ENCODE data around the gene SSUH2. TPM values are rescaled to one million over a fixed set of nuclear protein-coding genes. Genes with fewer than 3 reads are reported as not detected.

The SSUH2 gene
- total RNA-seq, 1 donor from 2014 or later, result 1.1 TPM

GRCh38 chr3:8600457-8600856 is 44.1 kb downstream of the SSUH2 start:
- intact Hi-C loops (cut with micrococcal nuclease), result no loop called here
- Histone ChIP-seq H3K27ac (replicated peaks) (no peak overlapping the region), H3K9me3 (replicated peaks) (no peaks in the 10 kb centered on the region), H3K4me3 (no peak overlapping the region), H3K4me1 (peaks cover 31% of the 10 kb centered on the region), H3K36me3 (no peaks in the 10 kb centered on the region), H3K27me3 (ENCODE audit: low read depth) (no peaks in the 10 kb centered on the region)
- DNase-seq, result no peak
- TF ChIP-seq, protein P1, sequence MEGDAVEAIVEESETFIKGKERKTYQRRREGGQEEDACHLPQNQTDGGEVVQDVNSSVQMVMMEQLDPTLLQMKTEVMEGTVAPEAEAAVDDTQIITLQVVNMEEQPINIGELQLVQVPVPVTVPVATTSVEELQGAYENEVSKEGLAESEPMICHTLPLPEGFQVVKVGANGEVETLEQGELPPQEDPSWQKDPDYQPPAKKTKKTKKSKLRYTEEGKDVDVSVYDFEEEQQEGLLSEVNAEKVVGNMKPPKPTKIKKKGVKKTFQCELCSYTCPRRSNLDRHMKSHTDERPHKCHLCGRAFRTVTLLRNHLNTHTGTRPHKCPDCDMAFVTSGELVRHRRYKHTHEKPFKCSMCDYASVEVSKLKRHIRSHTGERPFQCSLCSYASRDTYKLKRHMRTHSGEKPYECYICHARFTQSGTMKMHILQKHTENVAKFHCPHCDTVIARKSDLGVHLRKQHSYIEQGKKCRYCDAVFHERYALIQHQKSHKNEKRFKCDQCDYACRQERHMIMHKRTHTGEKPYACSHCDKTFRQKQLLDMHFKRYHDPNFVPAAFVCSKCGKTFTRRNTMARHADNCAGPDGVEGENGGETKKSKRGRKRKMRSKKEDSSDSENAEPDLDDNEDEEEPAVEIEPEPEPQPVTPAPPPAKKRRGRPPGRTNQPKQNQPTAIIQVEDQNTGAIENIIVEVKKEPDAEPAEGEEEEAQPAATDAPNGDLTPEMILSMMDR (IDR thresholded peaks at IDR 0.05; ENCODE audit: borderline replicate concordance), result no peak

GRCh38 chr3:8599146-8599545 is 45.5 kb downstream of the SSUH2 start:
- DNase-seq, result no peak
- Histone ChIP-seq H3K9me3 (replicated peaks) (no peaks in the 10 kb centered on the region), H3K4me1 (peaks cover 37% of the 10 kb centered on the region), H3K27me3 (ENCODE audit: low read depth) (no peaks in the 10 kb centered on the region), H3K4me3 (no peak overlapping the region), H3K36me3 (no peaks in the 10 kb centered on the region), H3K27ac (replicated peaks) (no peak overlapping the region)
- intact Hi-C loops (cut with micrococcal nuclease), result no loop called here
- TF ChIP-seq, protein P1 (IDR thresholded peaks at IDR 0.05; ENCODE audit: borderline replicate concordance), result no peak

- intact Hi-C loops (cut with micrococcal nuclease), result no loop called here
- no peak overlapping the region for H3K27ac ChIP-seq (replicated peaks)
- peaks cover 39% of the 10 kb centered on the region for H3K4me1 ChIP-seq
- TF ChIP-seq, protein P1 (IDR thresholded peaks at IDR 0.05; ENCODE audit: borderline replicate concordance), result no peak
- H3K27me3 ChIP-seq (ENCODE audit: low read depth), result no peaks in the 10 kb centered on the region
- no peak for DNase-seq
- no peaks in the 10 kb centered on the region for H3K9me3 ChIP-seq (replicated peaks)
- no peaks in the 10 kb centered on the region for H3K36me3 ChIP-seq
- no peak overlapping the region for H3K4me3 ChIP-seq
These were observed 47.3 kb downstream of the SSUH2 start for GRCh38 chr3:8597219-8597853.

- no peak overlapping the region for H3K4me3 ChIP-seq
These were observed 48.0 kb downstream of the SSUH2 start for GRCh38 chr3:8596321-8597218.

DNA sequence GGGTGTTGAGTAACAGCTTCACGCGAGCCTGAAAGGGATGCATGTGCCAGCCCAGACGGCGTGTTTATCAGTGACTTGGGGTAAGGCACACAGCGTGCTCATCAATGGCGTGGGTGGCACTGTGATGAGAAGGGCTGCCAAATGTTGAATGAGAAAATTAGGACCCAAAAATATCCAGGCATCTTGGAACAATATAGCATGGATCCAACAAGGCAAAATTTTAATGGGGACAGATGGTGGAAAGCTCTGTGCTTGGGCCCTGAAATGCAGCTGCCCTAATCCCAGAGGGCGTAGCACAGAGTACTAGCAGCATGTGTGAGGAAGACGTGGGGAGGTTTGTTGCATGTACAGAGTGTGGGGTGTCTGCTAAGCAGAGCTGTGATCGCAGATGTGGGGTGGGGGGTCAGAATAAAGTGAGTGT is 48.9 kb downstream of the SSUH2 start:
- Histone ChIP-seq H3K4me3 (no peak overlapping the region), H3K27ac (replicated peaks) (peak overlapping the region; percentile 30), H3K9me3 (replicated peaks) (no peaks in the 10 kb centered on the region), H3K27me3 (ENCODE audit: low read depth) (no peaks in the 10 kb centered on the region), H3K36me3 (no peaks in the 10 kb centered on the region), H3K4me1 (peaks cover 44% of the 10 kb centered on the region)
- intact Hi-C loops (cut with micrococcal nuclease), result no loop called here
- TF ChIP-seq, protein P1 (IDR thresholded peaks at IDR 0.05; ENCODE audit: borderline replicate concordance), result no peak
- DNase-seq, result peak; percentile 36

More at GRCh38 chr3:8596321-8597218, 48.0 kb downstream of the SSUH2 start:
- Histone ChIP-seq H3K36me3 (no peaks in the 10 kb centered on the region), H3K27ac (replicated peaks) (peak overlapping the region; percentile 30), H3K4me1 (peaks cover 44% of the 10 kb centered on the region), H3K27me3 (ENCODE audit: low read depth) (no peaks in the 10 kb centered on the region), H3K9me3 (replicated peaks) (no peaks in the 10 kb centered on the region)
- no peak for DNase-seq
- intact Hi-C loops (cut with micrococcal nuclease), result no loop called here
- TF ChIP-seq, protein P1 (IDR thresholded peaks at IDR 0.05; ENCODE audit: borderline replicate concordance), result no peak

Measured in left ventricle myocardium inferior (tissue), 1 donor.